Measurements from ENCODE around the gene UNC13D.
A peak's percentile ranks its signal among the peaks of the same experiment; 100 is the strongest.

UNC13D gene

DNA sequence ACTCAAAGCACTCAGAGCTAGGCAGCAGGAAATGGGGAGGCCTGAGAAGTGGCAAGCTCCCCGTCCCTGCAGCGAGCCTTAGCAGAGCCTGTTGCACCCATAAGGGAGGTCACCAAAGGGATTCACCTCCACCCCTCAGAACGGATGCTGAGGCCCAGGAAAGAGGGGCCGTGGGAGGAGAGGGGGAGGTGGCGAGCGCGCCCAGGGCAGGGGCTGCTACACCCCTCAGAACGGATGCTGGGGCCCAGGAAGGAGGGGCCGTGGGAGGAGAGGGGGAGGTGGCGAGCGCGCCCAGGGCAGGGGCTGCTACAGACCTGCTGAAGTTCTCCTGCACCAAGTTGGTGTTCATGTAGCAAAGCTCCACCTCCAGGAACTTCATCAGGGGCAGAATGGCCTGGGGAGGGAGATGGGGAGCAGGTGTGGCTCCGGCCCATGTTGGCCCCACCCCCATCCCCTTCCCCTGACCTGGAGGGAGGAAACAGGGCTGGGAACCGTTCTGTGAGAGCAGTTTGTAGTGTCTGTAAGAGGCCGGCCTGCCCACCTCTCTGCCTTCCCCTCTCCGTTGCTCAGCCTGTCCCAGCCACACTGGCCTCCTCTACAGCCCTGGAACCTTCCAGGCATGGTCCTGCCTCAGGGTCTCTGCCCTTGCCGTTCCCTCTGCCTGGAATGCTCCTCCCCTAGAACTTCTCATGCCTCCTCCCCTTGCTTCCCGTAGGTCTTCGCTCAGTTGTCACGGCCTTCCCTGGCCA, 11.4 kb downstream of the UNC13D start:
- peak; percentile 42 for DNase-seq

- peak; percentile 63 for DNase-seq
Observed at GRCh38 chr17:75832164-75832651, 12.0 kb downstream of the UNC13D start.

DNA sequence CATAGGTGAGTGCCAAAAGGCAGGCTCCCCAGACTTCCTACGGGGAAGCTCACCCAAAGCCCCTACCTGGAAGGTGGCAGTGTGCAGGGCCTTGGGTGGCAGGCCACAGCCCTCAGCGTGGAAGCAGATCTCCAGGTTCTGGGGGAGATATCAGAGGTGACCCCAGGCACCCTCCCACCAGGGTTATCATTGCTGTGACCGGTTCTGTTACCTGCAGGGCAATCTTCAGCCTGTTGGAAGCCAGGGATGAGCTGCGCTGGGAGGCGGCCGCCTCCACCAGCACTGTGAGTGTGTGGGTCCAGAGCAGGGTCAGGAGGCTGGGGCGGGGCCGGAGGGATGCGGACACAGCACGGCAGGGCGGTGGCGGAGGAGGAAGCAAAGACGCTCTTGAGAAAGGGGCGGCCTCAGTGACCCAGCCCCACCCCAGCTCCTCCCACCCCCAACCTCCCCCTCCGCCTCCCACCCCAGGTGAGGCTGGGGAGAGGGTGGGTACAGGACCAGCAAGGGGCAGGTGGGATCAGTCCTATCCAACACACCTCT, 13.1 kb downstream of the UNC13D start:
- DNase-seq, result no peak

- DNase-seq, result peak; percentile 55
Observed at GRCh38 chr17:75830164-75831031, 13.8 kb downstream of the UNC13D start.

DNA sequence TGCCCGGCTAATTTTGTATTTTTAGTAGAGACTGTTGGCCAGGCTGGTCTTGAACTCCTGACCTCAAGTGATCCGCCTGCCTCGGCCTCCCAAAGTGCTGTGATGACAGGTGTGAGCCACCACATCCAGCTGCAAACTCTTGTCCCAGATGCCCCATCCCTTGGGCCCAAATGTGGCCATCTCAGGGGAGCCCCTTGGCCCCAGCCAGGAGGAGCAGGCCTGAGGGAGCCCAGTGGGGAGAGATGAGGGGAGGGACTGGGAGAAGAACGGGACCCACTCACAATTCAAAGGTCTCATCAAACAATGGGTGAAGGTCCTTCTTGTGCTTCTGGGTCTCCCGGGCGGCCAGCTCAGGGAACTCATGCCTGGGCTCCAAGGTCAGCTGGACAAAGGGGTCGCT, 14.5 kb downstream of the UNC13D start:
- DNase-seq, result no peak

- DNase-seq, result no peak
Observed at GRCh38 chr17:75828741-75829140, 15.5 kb downstream of the UNC13D start.

- DNase-seq, result no peak
Observed at GRCh38 chr17:75828076-75828400, 16.2 kb downstream of the UNC13D start.

DNA sequence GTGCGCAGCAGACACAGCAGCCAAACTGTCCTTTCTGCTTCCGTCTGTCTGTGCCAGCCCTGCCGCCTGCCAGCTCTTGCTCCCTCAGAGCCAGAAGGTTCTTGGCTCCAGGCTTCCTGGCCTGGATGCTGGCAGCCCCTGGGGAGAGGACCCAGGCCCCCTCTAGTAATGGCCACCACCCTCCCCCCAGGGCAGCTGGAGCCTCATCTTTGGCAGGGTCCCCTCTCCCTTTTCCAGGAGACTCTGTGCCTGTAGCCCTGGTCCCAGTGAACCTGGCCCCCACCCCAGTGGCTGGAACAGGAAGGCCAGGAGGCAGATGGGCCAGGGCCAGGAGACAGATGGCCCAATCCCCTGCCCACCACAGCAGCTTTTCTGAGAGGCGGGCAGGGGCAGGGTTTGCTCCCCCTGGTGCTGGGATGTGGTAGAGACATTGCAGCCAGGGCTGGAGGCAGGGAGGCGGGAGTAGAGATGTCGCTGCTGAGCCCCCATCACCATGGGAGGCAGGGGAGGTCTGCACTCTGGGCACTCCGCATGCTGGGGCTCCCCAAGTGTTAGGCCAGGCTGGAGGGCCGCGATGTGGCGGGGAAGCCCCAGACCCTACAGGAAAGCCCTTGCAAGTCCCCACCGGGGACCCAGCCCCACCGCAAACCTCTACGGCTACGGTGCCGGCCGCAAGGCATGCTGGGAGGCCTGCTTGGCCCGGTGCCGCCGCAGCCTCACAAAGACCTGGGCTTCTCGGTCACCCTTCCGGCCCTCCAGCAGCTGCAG, 16.7 kb downstream of the UNC13D start:
- DNase-seq, result peak; percentile 75

GRCh38 chr17:75826561-75827307, 17.5 kb downstream of the UNC13D start:
- DNase-seq, result no peak

- DNase-seq, result no peak
Observed at GRCh38 chr17:75825748-75826370, 18.3 kb downstream of the UNC13D start.

GRCh38 chr17:75825149-75825552, 19.1 kb downstream of the UNC13D start:
- no peak for DNase-seq

DNA sequence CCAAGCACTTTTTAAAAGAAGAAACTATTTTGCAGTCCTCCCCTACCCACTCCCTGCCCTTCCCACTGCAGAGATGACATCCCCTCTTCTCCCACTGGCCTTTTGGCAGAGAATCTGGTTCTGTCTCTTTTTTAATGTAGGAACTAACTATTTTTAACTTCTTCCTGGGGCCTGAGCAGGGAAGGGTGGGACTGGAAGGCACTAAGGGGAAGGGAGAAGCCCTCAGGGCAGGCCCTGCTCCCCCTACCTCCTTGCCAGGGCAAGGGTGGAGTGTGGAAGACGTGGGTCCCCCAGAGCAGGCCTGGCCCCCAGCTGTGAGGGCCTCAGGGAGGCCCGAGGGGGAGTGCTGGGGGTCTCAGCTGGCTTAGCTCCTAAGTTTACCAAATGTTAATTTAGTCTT, 19.5 kb downstream of the UNC13D start:
- no peak for DNase-seq

DNA sequence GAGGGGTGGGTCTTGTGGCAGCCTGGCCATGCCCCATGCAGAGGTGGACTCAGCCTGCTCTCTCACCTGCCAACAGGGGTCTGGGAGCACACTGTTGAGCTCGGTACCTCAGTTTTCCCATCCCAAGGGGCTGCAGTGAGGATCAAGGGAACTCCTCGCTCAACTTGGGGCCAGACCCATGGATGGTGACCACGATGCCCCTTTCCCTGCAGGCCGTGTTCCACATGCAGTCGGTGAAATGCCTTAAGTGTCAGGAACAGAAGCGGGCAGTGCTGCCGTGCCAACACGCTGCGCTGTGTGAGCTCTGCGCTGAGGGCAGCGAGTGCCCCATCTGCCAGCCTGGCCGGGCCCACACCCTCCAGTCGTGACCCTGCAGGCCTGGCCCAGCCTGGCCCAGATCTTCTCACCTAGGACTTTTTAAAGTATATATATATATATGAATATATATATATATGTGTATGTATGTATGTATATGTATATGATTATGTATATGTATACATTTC, 20.1 kb downstream of the UNC13D start:
- DNase-seq, result no peak

GRCh38 chr17:75823257-75824041, 20.8 kb downstream of the UNC13D start:
- DNase-seq, result no peak

DNA sequence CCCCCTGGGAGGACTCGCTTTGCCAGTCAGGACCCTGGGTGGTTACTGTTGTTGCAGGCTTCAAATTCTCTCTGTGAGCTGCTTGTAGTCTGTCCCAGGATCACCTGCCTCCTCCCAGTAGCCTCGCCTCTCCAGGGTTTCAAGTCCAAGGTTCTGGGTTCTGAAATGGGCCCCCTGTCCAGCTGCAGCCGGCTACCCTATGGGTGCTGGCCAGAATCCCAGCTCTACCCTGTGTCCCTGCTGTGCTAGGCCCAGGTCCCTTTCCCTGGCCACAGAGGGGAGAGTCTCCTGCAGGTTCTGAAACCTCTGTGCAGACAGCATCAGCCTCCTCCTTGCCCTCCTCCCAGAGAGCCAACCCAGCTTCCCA, 21.4 kb downstream of the UNC13D start:
- DNase-seq, result no peak

GRCh38 chr17:75822119-75822799, 21.9 kb downstream of the UNC13D start:
- DNase-seq, result peak; percentile 51

DNA sequence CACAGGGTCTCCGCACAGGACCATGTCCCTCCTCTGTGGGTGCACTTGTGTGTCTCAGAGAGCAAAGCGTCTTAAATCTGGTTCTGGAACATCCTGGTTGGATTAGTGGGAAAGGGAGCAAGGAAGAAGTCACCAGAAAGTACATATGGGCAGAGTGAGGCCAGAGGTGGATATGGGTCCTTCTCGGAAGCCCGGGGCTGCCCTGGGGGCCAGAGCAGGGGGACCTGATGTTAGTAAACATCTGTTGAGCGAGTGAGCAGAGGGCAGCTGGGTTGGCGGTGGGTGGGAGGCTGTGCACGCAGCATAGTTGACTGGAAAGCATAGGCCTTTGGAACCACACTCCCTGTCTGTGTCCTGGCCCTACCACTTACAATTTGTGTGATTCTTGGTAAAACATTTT, 22.7 kb downstream of the UNC13D start:
- no peak for DNase-seq

DNA sequence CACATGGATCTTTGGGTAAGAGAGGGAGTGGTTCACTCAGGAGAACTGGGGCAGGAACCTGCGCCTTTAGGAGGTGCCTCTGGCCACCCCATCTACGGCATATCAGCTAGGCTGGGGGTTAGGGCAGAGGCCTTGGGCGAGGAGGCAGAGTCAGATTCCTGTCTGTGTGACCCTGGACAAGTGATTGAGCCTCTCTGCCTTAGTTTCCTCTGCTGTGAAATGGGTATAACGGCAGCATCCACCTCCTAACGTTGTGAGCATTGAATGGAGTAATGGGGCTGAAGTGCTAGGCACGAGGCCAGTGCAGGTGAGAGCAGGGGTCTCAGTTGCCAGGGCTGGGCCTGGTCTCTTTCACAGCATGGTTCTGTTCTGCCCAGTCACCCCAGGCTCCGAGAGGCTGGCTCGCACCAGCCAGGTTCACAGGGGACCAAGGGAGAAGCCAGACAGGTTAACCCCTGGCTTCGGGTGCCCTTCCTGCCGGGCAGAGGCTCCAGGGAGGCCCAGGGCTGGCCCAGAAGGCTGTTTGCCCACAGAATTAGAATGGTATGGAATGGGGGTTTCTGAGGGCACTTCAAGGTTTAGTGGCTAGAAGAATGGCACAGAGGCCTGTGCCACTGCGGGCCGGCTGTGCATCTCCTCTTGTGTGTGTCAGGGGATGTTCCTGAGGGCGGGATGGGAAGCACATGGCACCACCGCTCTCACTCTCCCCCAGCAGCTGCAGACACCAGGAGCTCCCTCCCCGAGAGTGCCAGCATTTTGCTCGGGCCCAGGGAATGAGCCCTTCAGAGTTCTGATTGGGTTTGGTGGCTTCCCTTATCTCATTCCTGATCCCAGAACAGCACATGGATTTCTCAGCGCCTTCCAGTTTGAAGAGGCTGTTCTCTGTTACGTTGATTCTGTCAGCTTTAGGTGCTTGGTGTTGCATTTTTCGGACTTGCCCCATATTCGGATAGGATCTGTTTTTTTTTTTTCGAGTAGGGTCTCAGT, 23.8 kb downstream of the UNC13D start:
- DNase-seq, result no peak

GRCh38 chr17:75819678-75820077, 24.5 kb downstream of the UNC13D start:
- no peak for DNase-seq
